Measurements from ENCODE around the gene SEC14L3.

SEC14L3 gene

GRCh38 chr22:30425327-30425615 lies 46.5 kb downstream of the SEC14L3 start:
- peak overlapping the region; percentile 73 for H3K27ac ChIP-seq (ENCODE audit: insufficient read depth, low read length, poor library complexity, severe bottlenecking)
- H3K4me1 ChIP-seq (ENCODE audit: control insufficient read depth, insufficient read depth, low read length, poor library complexity, severe bottlenecking) = peaks cover 42% of the 10 kb centered on the region
- H3K36me3 ChIP-seq (ENCODE audit: control insufficient read depth, insufficient read depth, low read length) = peaks cover 5% of the 10 kb centered on the region
- H3K27me3 ChIP-seq (replicated peaks; ENCODE audit: control insufficient read depth, insufficient read depth, low read length, poor library complexity, severe bottlenecking) = no peaks in the 10 kb centered on the region
- DNase-seq = no peak
- H3K4me3 ChIP-seq (ENCODE audit: insufficient read depth, low read depth, low read length, poor library complexity, severe bottlenecking) = peak overlapping the region; percentile 80
- no peaks in the 10 kb centered on the region for H3K9me3 ChIP-seq (ENCODE audit: control insufficient read depth, low read length)

GRCh38 chr22:30424534-30425326 lies 47.1 kb downstream of the SEC14L3 start:
- Histone ChIP-seq H3K4me1 (ENCODE audit: control insufficient read depth, insufficient read depth, low read length, poor library complexity, severe bottlenecking) (peaks cover 42% of the 10 kb centered on the region), H3K27me3 (replicated peaks; ENCODE audit: control insufficient read depth, insufficient read depth, low read length, poor library complexity, severe bottlenecking) (no peaks in the 10 kb centered on the region), H3K9me3 (ENCODE audit: control insufficient read depth, low read length) (no peaks in the 10 kb centered on the region), H3K27ac (ENCODE audit: insufficient read depth, low read length, poor library complexity, severe bottlenecking) (peak overlapping the region; percentile 85), H3K4me3 (ENCODE audit: insufficient read depth, low read depth, low read length, poor library complexity, severe bottlenecking) (peak overlapping the region; percentile 80), H3K36me3 (ENCODE audit: control insufficient read depth, insufficient read depth, low read length) (peaks cover 5% of the 10 kb centered on the region)
- no peak for DNase-seq

- peak overlapping the region; percentile 59 for H3K4me3 ChIP-seq (ENCODE audit: insufficient read depth, low read depth, low read length, poor library complexity, severe bottlenecking)
- H3K36me3 ChIP-seq (ENCODE audit: control insufficient read depth, insufficient read depth, low read length) = peaks cover 5% of the 10 kb centered on the region
- peak; percentile 98 for DNase-seq
- H3K9me3 ChIP-seq (ENCODE audit: control insufficient read depth, low read length) = no peaks in the 10 kb centered on the region
- peaks cover 42% of the 10 kb centered on the region for H3K4me1 ChIP-seq (ENCODE audit: control insufficient read depth, insufficient read depth, low read length, poor library complexity, severe bottlenecking)
- no peaks in the 10 kb centered on the region for H3K27me3 ChIP-seq (replicated peaks; ENCODE audit: control insufficient read depth, insufficient read depth, low read length, poor library complexity, severe bottlenecking)
- H3K27ac ChIP-seq (ENCODE audit: insufficient read depth, low read length, poor library complexity, severe bottlenecking) = peak overlapping the region; percentile 85
Measured at GRCh38 chr22:30423959-30424533, 47.8 kb downstream of the SEC14L3 start.

- peak; percentile 24 to 35 (median 27) for DNase-seq
- Histone ChIP-seq H3K36me3 (ENCODE audit: control insufficient read depth, insufficient read depth, low read length) (peaks cover 7% of the 10 kb centered on the region), H3K4me1 (ENCODE audit: control insufficient read depth, insufficient read depth, low read length, poor library complexity, severe bottlenecking) (peaks cover 42% of the 10 kb centered on the region), H3K27me3 (replicated peaks; ENCODE audit: control insufficient read depth, insufficient read depth, low read length, poor library complexity, severe bottlenecking) (no peaks in the 10 kb centered on the region), H3K9me3 (ENCODE audit: control insufficient read depth, low read length) (no peaks in the 10 kb centered on the region), H3K4me3 (ENCODE audit: insufficient read depth, low read depth, low read length, poor library complexity, severe bottlenecking) (peak overlapping the region; percentile 59), H3K27ac (ENCODE audit: insufficient read depth, low read length, poor library complexity, severe bottlenecking) (peak overlapping the region; percentile 85)
Measured at GRCh38 chr22:30423301-30423958, 48.4 kb downstream of the SEC14L3 start.

GRCh38 chr22:30422481-30423300 lies 49.1 kb downstream of the SEC14L3 start:
- H3K9me3 ChIP-seq (ENCODE audit: control insufficient read depth, low read length) = no peaks in the 10 kb centered on the region
- no peaks in the 10 kb centered on the region for H3K27me3 ChIP-seq (replicated peaks; ENCODE audit: control insufficient read depth, insufficient read depth, low read length, poor library complexity, severe bottlenecking)
- peak overlapping the region; percentile 59 for H3K4me3 ChIP-seq (ENCODE audit: insufficient read depth, low read depth, low read length, poor library complexity, severe bottlenecking)
- peaks cover 42% of the 10 kb centered on the region for H3K4me1 ChIP-seq (ENCODE audit: control insufficient read depth, insufficient read depth, low read length, poor library complexity, severe bottlenecking)
- peak in 1 of 3 donors; percentile 34 for DNase-seq
- H3K27ac ChIP-seq (ENCODE audit: insufficient read depth, low read length, poor library complexity, severe bottlenecking) = peak overlapping the region; percentile 85
- H3K36me3 ChIP-seq (ENCODE audit: control insufficient read depth, insufficient read depth, low read length) = peaks cover 8% of the 10 kb centered on the region

GRCh38 chr22:30421695-30422480 lies 49.9 kb downstream of the SEC14L3 start:
- Histone ChIP-seq H3K9me3 (ENCODE audit: control insufficient read depth, low read length) (no peaks in the 10 kb centered on the region), H3K27ac (ENCODE audit: insufficient read depth, low read length, poor library complexity, severe bottlenecking) (peak overlapping the region; percentile 85), H3K4me1 (ENCODE audit: control insufficient read depth, insufficient read depth, low read length, poor library complexity, severe bottlenecking) (peaks cover 38% of the 10 kb centered on the region), H3K36me3 (ENCODE audit: control insufficient read depth, insufficient read depth, low read length) (peaks cover 8% of the 10 kb centered on the region), H3K27me3 (replicated peaks; ENCODE audit: control insufficient read depth, insufficient read depth, low read length, poor library complexity, severe bottlenecking) (no peaks in the 10 kb centered on the region), H3K4me3 (ENCODE audit: insufficient read depth, low read depth, low read length, poor library complexity, severe bottlenecking) (no peak overlapping the region)
- DNase-seq = no peak

- Histone ChIP-seq H3K4me3 (ENCODE audit: insufficient read depth, low read depth, low read length, poor library complexity, severe bottlenecking) (no peak overlapping the region), H3K4me1 (ENCODE audit: control insufficient read depth, insufficient read depth, low read length, poor library complexity, severe bottlenecking) (peaks cover 28% of the 10 kb centered on the region), H3K36me3 (ENCODE audit: control insufficient read depth, insufficient read depth, low read length) (peaks cover 10% of the 10 kb centered on the region), H3K27ac (ENCODE audit: insufficient read depth, low read length, poor library complexity, severe bottlenecking) (no peak overlapping the region), H3K27me3 (replicated peaks; ENCODE audit: control insufficient read depth, insufficient read depth, low read length, poor library complexity, severe bottlenecking) (no peaks in the 10 kb centered on the region), H3K9me3 (ENCODE audit: control insufficient read depth, low read length) (no peaks in the 10 kb centered on the region)
- no peak for DNase-seq
Measured at GRCh38 chr22:30420347-30421125, 51.3 kb downstream of the SEC14L3 start.

GRCh38 chr22:30416837-30417236 lies 55.0 kb downstream of the SEC14L3 start:
- Histone ChIP-seq H3K27me3 (replicated peaks; ENCODE audit: control insufficient read depth, insufficient read depth, low read length, poor library complexity, severe bottlenecking) (no peaks in the 10 kb centered on the region), H3K4me1 (ENCODE audit: control insufficient read depth, insufficient read depth, low read length, poor library complexity, severe bottlenecking) (no peaks in the 10 kb centered on the region), H3K36me3 (ENCODE audit: control insufficient read depth, insufficient read depth, low read length) (peaks cover 13% of the 10 kb centered on the region), H3K4me3 (ENCODE audit: insufficient read depth, low read depth, low read length, poor library complexity, severe bottlenecking) (no peak overlapping the region), H3K9me3 (ENCODE audit: control insufficient read depth, low read length) (no peaks in the 10 kb centered on the region), H3K27ac (ENCODE audit: insufficient read depth, low read length, poor library complexity, severe bottlenecking) (no peak overlapping the region)
- DNase-seq = no peak

GRCh38 chr22:30416403-30416802 lies 55.4 kb downstream of the SEC14L3 start:
- H3K4me3 ChIP-seq (ENCODE audit: insufficient read depth, low read depth, low read length, poor library complexity, severe bottlenecking) = no peak overlapping the region
- H3K27me3 ChIP-seq (replicated peaks; ENCODE audit: control insufficient read depth, insufficient read depth, low read length, poor library complexity, severe bottlenecking) = no peaks in the 10 kb centered on the region
- H3K27ac ChIP-seq (ENCODE audit: insufficient read depth, low read length, poor library complexity, severe bottlenecking) = no peak overlapping the region
- peaks cover 13% of the 10 kb centered on the region for H3K36me3 ChIP-seq (ENCODE audit: control insufficient read depth, insufficient read depth, low read length)
- H3K9me3 ChIP-seq (ENCODE audit: control insufficient read depth, low read length) = no peaks in the 10 kb centered on the region
- no peaks in the 10 kb centered on the region for H3K4me1 ChIP-seq (ENCODE audit: control insufficient read depth, insufficient read depth, low read length, poor library complexity, severe bottlenecking)
- DNase-seq = no peak

Measured in effector memory CD4-positive, alpha-beta T cell (primary cell).